Measurements from ENCODE around the gene PTPRN2. TPM values are rescaled to one million over a fixed set of nuclear protein-coding genes. Genes with fewer than 3 reads are reported as not detected.
A peak's percentile ranks its signal among the peaks of the same experiment; 100 is the strongest.
"Not testable (repeated sequence)": the region's sequence is repeated elsewhere in the genome, so short reads cannot be mapped to it uniquely, and the experiment has no call there.

PTPRN2 gene
- total RNA-seq, 1 donor from 2014 or later: 32.2 TPM

DNA sequence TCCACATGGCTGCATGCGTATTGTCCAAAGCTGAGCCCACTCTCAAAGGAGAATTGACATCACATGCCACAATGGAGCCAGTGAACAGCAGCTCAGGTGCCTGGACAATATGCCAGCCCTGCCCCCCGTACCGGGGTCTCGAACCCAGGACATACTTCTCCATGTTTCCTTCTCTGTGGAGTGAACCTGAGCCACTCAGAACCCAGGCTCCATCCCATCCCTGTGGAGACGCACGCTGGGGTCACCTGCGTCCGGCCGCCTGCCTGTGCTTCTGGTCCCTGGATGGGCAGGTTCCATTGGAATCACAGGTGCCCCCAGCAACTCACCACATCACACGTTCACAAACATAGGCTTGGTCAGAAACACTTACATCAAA, 1021.0 kb downstream of the PTPRN2 start:
- Mint-ChIP-seq H3K27me3 (ENCODE audit: low read depth) (peaks cover 4% of the 10 kb centered on the region), H3K4me3 (peak overlapping the region; percentile 75), H3K9me3 (no peaks in the 10 kb centered on the region), H3K27ac (ENCODE audit: unreplicated experiment) (peak overlapping the region; percentile 64), H3K4me1 (peaks cover 61% of the 10 kb centered on the region), H3K36me3 (ENCODE audit: low read depth) (peaks cover 19% of the 10 kb centered on the region)
- TF ChIP-seq, protein P1, sequence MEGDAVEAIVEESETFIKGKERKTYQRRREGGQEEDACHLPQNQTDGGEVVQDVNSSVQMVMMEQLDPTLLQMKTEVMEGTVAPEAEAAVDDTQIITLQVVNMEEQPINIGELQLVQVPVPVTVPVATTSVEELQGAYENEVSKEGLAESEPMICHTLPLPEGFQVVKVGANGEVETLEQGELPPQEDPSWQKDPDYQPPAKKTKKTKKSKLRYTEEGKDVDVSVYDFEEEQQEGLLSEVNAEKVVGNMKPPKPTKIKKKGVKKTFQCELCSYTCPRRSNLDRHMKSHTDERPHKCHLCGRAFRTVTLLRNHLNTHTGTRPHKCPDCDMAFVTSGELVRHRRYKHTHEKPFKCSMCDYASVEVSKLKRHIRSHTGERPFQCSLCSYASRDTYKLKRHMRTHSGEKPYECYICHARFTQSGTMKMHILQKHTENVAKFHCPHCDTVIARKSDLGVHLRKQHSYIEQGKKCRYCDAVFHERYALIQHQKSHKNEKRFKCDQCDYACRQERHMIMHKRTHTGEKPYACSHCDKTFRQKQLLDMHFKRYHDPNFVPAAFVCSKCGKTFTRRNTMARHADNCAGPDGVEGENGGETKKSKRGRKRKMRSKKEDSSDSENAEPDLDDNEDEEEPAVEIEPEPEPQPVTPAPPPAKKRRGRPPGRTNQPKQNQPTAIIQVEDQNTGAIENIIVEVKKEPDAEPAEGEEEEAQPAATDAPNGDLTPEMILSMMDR (conservative IDR thresholded peaks at IDR 0.05): no peak
- DNase-seq (ENCODE audit: low read depth, low spot score): no peak

DNA sequence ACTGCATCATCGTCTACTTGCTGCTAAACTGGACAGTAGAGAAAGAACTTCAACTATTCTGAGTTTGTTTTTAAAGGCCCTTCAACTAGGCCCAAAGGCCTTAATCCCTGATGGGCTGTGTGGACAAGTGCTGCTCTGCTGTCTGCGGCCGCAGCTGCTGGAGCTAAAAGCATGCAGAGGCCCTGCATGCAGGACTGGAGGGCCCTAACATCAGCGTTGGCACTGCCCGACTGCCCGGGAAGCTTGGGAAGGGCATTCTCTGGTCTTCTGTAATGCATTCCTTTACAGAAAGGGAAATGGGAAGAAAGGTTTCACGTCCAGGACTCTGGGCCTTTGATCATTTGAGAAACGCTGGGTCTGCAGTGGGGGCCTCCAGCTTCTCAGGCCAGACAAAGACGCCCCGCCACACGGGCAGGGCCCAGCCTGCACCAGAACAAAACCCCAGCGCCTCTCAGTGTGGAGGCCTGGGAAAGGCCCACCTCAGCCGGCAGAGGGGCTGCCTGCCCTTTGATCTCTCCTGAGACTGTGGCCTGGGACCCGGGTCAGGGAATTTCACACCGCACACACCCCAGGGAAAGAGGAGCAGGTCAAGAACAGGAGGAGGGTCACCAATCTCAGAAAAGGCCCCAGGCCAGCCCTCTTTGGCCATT, 1021.5 kb downstream of the PTPRN2 start:
- peak; percentile 25 for DNase-seq (ENCODE audit: low read depth, low spot score)
- H3K27me3 Mint-ChIP-seq (ENCODE audit: low read depth): peaks cover 4% of the 10 kb centered on the region
- TF ChIP-seq, protein P1 (conservative IDR thresholded peaks at IDR 0.05): no peak
- H3K9me3 Mint-ChIP-seq: no peaks in the 10 kb centered on the region
- peaks cover 60% of the 10 kb centered on the region for H3K4me1 Mint-ChIP-seq
- peak overlapping the region; percentile 64 for H3K27ac Mint-ChIP-seq (ENCODE audit: unreplicated experiment)
- H3K4me3 Mint-ChIP-seq: peak overlapping the region; percentile 75
- peaks cover 19% of the 10 kb centered on the region for H3K36me3 Mint-ChIP-seq (ENCODE audit: low read depth)

DNA sequence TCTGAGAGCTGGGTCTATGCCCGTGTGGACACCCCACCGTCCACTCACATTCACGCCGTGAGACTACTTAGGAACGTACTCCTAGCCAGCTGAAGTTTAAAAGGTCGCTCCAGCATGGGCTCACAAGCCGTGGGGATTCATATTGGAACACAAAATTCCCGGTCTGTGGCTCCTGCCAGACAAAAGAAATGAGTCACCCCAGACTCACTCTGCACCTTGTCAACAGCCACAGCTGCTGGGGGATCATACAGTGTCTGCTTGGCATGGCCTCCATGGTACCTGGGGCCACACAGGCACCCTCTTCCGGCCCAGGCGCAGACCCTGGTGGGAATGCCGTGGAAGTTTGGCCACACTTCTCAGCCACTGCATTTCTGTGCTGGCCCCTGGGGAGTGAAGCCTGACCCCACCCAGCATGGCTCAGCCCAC, 1022.4 kb downstream of the PTPRN2 start:
- Mint-ChIP-seq H3K27me3 (ENCODE audit: low read depth) (peaks cover 4% of the 10 kb centered on the region), H3K4me3 (no peak overlapping the region), H3K36me3 (ENCODE audit: low read depth) (peaks cover 16% of the 10 kb centered on the region), H3K4me1 (peaks cover 55% of the 10 kb centered on the region), H3K9me3 (no peaks in the 10 kb centered on the region), H3K27ac (ENCODE audit: unreplicated experiment) (no peak overlapping the region)
- TF ChIP-seq, protein P1 (conservative IDR thresholded peaks at IDR 0.05): no peak
- DNase-seq (ENCODE audit: low read depth, low spot score): no peak

DNA sequence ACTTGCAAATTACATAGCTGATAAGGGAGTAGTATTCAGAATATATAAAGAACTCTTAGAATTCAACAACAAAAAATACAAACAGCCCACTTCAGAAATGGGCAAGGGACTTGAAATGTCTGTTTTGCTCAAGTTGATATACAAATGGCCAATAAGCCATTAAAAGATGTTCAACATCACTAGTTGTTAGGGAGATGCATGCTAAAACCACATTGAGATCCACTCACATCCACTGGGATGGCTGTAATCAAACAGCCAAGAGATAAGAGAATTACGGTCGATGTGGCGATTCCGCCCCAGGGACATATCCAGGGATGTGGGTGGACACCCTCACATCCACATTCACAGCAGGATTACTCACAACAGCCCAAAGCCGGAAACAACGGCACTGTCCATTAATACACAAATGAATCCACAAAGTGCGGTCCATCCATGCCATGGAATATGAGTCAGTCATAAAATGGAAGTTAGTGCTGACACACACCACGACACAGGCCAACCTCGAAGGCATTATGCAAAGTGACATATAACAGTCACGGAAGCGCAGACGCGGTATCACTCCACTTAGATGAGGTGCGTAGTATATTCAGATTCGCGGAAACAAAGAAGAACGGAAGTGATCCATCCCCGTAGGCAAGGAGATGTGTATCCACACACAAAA, 1023.0 kb downstream of the PTPRN2 start:
- Mint-ChIP-seq H3K4me1 (peaks cover 50% of the 10 kb centered on the region), H3K27ac (ENCODE audit: unreplicated experiment) (no peak overlapping the region), H3K36me3 (ENCODE audit: low read depth) (peaks cover 16% of the 10 kb centered on the region), H3K9me3 (no peaks in the 10 kb centered on the region), H3K27me3 (ENCODE audit: low read depth) (peaks cover 4% of the 10 kb centered on the region), H3K4me3 (no peak overlapping the region)
- TF ChIP-seq, protein P1 (conservative IDR thresholded peaks at IDR 0.05): no peak
- no peak for DNase-seq (ENCODE audit: low read depth, low spot score)

DNA sequence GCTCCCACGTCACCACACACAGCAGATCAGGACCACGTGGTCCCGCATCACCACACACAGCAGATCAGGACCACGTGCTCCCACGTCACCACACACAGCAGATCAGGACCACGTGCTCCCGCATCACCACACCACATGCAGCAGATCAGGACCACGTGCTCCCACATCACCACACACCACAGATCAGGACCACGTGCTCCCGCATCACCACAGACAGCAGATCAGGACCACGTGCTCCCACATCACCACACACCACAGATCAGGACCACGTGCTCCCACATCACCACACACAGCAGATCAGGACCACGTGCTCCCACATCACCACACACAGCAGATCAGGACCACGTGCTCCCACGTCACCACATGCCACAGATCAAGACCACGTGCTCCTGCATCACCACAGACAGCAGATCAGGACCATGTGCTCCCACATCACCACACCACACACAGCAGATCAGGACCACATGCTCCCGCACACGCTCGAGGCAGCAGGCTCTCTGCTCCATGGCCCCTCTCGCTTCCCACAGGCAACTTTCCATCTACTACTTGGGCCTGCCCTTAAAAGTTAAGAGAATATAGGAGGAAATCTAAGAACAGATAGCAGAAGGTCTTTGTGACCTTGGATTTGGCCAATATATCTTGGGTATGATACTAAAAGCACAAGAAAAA, 1024.0 kb downstream of the PTPRN2 start:
- H3K27ac Mint-ChIP-seq (ENCODE audit: unreplicated experiment); H3K4me3 Mint-ChIP-seq; H3K27me3 Mint-ChIP-seq (ENCODE audit: low read depth); DNase-seq (ENCODE audit: low read depth, low spot score); H3K9me3 Mint-ChIP-seq: not testable (repeated sequence)
- Mint-ChIP-seq H3K36me3 (ENCODE audit: low read depth) (peaks cover 16% of the 10 kb centered on the region), H3K4me1 (peaks cover 39% of the 10 kb centered on the region)

DNA sequence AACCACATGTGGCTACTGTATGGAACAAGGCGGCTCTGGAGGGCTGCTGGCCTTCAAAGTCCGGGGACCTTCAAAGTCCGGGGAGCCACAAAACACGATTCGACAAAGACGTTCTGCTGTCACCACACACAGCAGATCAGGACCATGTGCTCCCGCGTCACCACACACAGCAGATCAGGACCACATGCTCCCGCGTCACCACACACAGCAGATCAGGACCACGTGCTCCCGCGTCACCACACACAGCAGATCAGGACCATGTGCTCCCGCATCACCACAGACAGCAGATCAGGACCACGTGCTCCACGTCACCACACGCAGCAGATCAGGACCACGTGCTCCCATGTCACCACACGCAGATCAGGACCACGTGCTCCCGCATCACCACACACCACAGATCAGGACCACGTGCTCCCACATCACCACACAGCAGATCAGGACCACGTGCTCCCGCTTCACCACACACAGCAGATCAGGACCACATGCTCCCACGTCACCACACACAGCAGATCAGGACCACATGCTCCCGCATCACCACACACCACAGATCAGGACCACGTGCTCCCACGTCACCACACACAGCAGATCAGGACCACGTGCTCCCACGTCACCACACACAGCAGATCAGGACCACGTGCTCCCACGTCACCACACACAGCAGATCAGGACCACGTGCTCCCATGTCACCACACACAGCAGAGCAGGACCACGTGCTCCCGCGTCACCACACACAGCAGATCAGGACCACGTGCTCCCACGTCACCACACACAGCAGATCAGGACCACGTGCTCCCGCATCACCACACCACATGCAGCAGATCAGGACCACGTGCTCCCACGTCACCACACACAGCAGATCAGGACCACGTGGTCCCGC, 1024.9 kb downstream of the PTPRN2 start:
- peaks cover 14% of the 10 kb centered on the region for H3K36me3 Mint-ChIP-seq (ENCODE audit: low read depth)
- peaks cover 31% of the 10 kb centered on the region for H3K4me1 Mint-ChIP-seq

More for the DNA sequence above, 1024.9 kb downstream of the PTPRN2 start:
- not testable (repeated sequence) for DNase-seq (ENCODE audit: low read depth, low spot score); H3K9me3 Mint-ChIP-seq; H3K27me3 Mint-ChIP-seq (ENCODE audit: low read depth); H3K4me3 Mint-ChIP-seq; H3K27ac Mint-ChIP-seq (ENCODE audit: unreplicated experiment)
